Endometrial microvascular endothelial cells (primary cell): Measurements from ENCODE around the gene ANO10. TPM values are rescaled to one million over a fixed set of nuclear protein-coding genes. Genes with fewer than 3 reads are reported as not detected.
"Not testable (repeated sequence)": the region's sequence is repeated elsewhere in the genome, so short reads cannot be mapped to it uniquely, and the experiment has no call there.

ENCODE experiments used
- in situ Hi-C: cut with HindIII; loops from 2 replicates; pipeline ENCODE4 v1.10.0; 2017; ENCODE audit warnings: low sequenced_read_pairs, low pct_unique_long_range_greater_than_20kb; ENCODE audit errors: inconsistent ontology term
- total RNA-seq: library from RNA; depleted of rRNA; stranded (reverse); fragments of >200 nt; gene quantifications from one replicate; pipeline ENCODE4 v1.2.3, GENCODE V29; 2015; ENCODE audit errors: inconsistent ontology term

The ANO10 gene, protein sequence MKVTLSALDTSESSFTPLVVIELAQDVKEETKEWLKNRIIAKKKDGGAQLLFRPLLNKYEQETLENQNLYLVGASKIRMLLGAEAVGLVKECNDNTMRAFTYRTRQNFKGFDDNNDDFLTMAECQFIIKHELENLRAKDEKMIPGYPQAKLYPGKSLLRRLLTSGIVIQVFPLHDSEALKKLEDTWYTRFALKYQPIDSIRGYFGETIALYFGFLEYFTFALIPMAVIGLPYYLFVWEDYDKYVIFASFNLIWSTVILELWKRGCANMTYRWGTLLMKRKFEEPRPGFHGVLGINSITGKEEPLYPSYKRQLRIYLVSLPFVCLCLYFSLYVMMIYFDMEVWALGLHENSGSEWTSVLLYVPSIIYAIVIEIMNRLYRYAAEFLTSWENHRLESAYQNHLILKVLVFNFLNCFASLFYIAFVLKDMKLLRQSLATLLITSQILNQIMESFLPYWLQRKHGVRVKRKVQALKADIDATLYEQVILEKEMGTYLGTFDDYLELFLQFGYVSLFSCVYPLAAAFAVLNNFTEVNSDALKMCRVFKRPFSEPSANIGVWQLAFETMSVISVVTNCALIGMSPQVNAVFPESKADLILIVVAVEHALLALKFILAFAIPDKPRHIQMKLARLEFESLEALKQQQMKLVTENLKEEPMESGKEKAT
- total RNA-seq: 97.8 TPM

DNA sequence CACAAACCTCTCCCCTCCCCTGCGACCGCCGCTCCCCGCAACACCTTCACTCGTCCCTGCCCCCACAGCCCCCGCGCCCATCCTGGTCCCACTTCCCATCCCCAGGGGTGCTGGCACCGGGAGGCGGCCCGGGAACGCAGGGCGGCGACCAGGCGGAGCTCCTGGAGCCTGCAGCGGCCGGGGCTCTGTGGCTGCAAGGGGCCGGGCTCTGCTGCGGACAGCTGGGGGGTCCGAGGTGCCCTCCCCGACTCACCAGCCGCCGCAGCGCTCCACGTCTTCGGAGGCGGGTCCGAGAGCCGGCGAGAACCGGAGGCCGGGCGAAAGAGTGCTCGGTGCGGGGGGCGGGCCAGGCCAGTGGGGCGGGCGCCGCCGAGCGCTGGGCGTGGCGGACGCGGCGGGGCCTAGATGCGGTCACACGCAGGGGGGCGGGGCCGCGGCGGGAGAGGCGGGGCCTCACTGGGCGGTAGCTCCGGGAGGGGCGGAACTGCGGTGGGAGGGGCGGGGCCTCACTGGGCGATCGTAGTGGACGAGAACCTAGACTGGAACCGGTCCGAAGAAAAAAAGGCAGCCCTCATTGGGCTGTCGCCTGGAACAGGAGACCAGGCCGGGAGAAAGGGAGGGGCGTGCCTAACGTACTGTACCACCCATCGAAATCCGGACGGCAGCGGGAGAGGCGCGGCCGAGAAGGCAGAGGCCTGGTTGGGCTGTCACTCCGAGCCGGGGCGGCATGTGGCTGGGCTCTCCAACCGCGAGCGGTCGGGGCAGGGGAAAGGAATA lies at the start of gene ANO10:
TSS of gene ANO10 (minus strand) at position 356 of the 777 bp plus-strand sequence. CDS start 16,159 bp downstream, outside the sequence.
- in situ Hi-C loops: no loop called here

DNA sequence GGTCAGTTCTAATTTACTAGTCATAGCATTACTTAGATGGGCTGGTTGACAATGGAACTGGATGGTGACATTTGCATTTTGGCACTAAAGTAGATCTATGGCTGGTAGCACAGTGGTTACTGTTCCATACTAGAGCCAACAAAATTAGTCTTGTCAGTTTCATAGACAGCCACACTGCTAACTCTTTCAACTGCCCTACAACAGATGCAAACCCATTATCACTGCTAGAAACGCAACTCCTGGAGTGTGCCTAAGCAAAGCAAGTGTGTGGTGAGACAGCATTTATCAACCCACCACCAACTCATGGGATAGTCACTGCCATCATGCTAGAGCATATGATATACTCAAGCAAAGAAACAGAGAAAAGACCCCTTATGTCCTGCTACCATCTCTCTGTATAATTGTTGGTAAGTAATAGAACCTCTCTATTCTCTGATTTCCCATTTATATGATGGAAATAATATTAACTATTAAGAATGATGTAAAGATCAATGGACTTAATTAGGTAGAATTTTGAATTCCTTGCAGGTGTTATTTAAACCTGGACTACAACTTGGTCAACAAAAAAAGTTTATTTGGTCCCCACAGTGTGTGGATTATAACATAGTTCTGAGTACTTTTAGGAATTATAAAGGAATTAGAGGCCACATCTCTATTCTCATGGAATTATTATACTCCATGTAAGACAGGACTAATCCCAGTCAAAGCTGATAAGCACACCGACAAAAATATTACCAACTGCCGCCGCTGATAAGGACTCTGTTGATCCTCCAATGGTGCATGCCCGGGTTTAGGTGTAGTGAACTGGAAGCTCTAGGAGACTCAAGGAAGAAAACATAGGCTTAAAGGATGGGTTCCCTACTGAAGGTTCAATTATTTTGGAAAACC lies 49.1 kb upstream of the ANO10 start:
- in situ Hi-C loops: no loop called here

DNA sequence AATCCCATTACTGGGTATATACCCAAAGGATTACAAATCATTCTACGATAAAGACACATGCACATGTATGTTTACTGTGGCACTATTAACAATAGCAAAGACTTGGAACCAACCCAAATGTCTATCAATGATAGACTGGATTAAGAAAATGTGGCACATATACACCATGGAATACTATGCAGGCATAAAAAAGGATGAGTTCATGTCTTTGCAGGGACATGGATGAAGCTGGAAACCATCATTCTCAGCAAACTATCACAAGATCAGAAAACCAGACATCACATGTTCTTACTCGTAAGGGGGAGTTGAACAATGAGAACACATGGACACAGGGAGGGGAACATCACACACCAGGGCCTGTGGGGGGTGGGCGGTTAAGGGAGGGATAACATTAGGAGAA lies 43.2 kb upstream of the ANO10 start:
- in situ Hi-C loops: not testable (repeated sequence)

DNA sequence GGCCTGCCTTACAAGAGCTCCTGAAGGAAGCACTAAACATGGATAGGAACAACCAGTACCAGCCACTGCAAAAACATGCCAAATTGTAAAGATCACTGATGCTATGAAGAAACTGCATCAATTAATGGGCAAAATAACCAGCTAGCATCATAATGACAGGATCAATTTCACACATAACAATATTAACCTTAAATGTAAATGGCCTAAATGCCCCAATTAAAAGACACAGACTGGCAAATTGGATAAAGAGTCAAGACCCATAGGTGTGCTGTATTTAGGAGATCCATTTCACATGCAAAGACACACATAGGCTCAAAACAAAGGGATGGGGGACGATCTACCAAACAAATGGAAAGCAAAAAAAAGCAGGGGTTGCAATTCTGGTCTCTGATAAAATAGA lies 39.6 kb upstream of the ANO10 start:
- in situ Hi-C loops: not testable (repeated sequence)

DNA sequence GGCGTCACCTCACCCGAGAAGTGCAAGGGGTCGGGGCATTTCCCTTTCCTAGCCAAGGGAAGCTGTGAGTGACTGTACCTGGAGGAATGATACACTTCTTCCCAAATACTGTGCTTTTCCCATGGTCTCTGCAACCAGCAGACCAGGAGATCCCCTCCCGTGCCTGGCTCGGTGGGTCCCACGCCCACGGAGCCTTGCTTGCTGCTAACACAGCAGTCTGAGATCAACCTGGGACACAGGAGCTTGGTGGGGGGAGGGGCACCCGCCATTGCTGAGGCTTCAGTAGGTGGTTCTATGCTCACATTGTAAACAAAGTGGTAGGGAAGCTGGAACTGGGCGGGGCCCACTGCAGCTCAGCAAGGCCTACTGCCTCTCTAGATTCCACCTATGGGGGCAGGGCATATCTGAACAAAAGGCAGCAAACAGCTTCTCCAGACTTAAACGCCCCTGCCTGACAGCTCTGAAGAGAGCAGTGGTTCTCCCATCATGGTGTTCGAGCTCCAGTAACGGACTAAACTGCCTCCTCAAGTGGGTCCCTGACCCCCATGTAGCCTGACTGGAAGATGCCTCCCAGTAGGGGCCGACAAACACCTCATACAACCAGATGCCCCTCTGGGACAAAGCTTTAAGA lies 37.6 kb upstream of the ANO10 start:
- in situ Hi-C loops: no loop called here

GRCh38 chr3:43656390-43656789 lies 34.6 kb upstream of the ANO10 start:
- in situ Hi-C loops: not testable (repeated sequence)

GRCh38 chr3:43650345-43650744 lies 28.5 kb upstream of the ANO10 start:
- in situ Hi-C loops: no loop called here

- in situ Hi-C loops: no loop called here
Observed at GRCh38 chr3:43649365-43649968, 27.7 kb upstream of the ANO10 start.

- in situ Hi-C loops: no loop called here
Observed at GRCh38 chr3:43648957-43649356, 27.1 kb upstream of the ANO10 start.

GRCh38 chr3:43647331-43648166 lies 25.7 kb upstream of the ANO10 start:
- in situ Hi-C loops: no loop called here

DNA sequence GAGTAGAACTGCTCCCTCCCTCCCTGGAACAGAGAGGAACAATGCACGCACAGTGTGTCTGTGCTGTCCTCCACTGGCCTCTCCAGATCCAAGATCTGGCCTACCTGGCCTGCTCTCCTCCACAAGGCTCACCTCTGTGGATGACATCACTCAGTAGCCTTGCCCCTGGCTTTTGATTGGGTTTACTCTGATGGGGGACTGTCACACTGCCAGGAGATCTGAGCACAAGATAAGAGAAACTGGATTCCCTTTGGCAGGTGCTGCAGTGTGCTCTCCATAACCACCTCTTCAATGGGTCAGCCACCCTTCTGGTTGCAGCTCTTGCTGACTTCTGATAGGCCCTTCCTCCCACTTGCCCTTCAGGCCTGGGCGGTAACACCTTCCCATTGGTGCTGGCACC lies 22.6 kb upstream of the ANO10 start:
- in situ Hi-C loops: no loop called here

- in situ Hi-C loops: no loop called here
Observed at GRCh38 chr3:43641306-43642114, 19.7 kb upstream of the ANO10 start.

GRCh38 chr3:43640681-43641080 lies 18.9 kb upstream of the ANO10 start:
- in situ Hi-C loops: no loop called here

DNA sequence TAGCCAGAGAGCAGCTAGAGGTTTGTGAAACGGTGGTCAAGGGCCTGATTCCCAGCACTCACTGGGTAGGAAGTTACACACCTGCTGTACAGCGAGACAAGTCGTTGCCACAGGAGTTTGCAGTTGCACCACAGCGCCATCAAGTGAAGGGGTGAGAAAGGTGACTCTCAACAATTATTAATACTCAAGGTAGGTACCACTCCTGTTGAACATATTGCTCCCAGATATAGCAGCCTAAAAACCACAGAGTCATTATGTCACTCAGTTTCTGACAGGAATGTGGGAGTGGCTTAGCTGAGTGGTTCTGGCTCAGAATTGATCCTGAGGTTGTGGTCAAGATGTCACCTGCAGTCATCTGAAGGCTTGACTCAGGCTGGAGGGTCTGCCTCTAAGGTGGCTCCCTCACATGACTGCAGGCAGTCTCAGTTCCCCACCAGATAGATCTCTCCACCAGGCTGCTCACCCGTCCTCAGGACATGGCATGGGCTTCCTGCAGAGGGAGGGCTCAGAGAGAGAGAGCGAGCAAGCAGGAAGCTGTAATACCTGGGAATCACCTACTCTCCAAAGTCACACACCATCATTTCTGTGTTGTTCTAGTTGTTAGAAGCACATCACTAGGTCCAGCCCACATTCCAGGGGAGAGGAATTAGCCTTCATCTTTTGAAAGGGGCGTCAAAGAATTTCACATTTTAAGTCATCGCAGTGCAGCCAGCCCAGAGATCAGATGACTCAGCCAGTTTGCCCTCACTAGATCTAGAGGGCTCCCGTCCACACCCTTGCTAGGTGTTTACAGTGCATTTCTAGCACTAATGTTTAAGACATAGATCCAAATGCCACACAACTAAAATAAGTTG lies 17.0 kb upstream of the ANO10 start:
- in situ Hi-C loops: no loop called here

- in situ Hi-C loops: no loop called here
Observed at GRCh38 chr3:43637702-43638101, 15.9 kb upstream of the ANO10 start.
